Caco-2 (cell line): ENCODE data around the gene SCNN1A. TPM values are rescaled to one million over a fixed set of nuclear protein-coding genes. Genes with fewer than 3 reads are reported as not detected.
A peak's percentile ranks its signal among the peaks of the same experiment; 100 is the strongest.

Experiments used
- BruUV-seq: library from RNA; stranded (reverse); fragments of 400-500 nt; replicated peaks from 2 replicates; lab custom pipeline; 2021; lab: Mats Ljungman, UMichigan
- CTCF ChIA-PET: fragments of 300-600 bp; sonication (Branson Sonifier 250); formaldehyde crosslinking; loops from one replicate; lab custom pipeline; 2022; ENCODE audit warnings: antibody characterized with exemption; lab: Charles Lee
- POLR2A ChIA-PET: fragments of 300-600 bp; sonication (Branson Sonifier 250); formaldehyde crosslinking; loops from one replicate; lab custom pipeline; 2022; ENCODE audit warnings: antibody characterized with exemption; lab: Charles Lee
- DNase-seq, 2 experiments: peaks; one replicate each; pipeline versions ENCODE4 v3.0.0 to v3.0.0-alpha.2; 2020 to 2022
- H3K27me3 ChIP-seq: replicated peaks from 2 replicates; pipeline ENCODE4 v1.6.0; 2011; ENCODE audit warnings: low read length; ENCODE audit not compliant: control insufficient read depth, insufficient read depth
- H3K36me3 ChIP-seq: 2 replicates; pipeline ENCODE4 v1.5.1; 2011; ENCODE audit warnings: low read length; ENCODE audit not compliant: control insufficient read depth, insufficient read depth
- H3K4me1 ChIP-seq: fragments of 250-450 bp; sonication (Bioruptor Pico); 2 replicates; pipeline ENCODE4 v1.5.1; 2020; ENCODE audit warnings: mild to moderate bottlenecking
- H3K4me3 ChIP-seq: 2 replicates; pipeline ENCODE4 v1.5.1; 2011; ENCODE audit warnings: low read depth, mild to moderate bottlenecking, control low read depth, low read length
- H3K9me3 ChIP-seq: fragments of 250-450 bp; sonication (Bioruptor Pico); 2 replicates; pipeline ENCODE4 v1.5.1; 2020; ENCODE audit warnings: mild to moderate bottlenecking, moderate library complexity
- H3K27ac Mint-ChIP-seq: one replicate; pipeline ENCODE4 v1.8.0; 2022; ENCODE audit warnings: mixed read lengths; ENCODE audit not compliant: unreplicated experiment
- H3K27me3 Mint-ChIP-seq: one replicate; pipeline ENCODE4 v1.8.0; 2022; ENCODE audit warnings: mixed read lengths; ENCODE audit not compliant: insufficient read depth, unreplicated experiment
- H3K36me3 Mint-ChIP-seq: one replicate; pipeline ENCODE4 v1.8.0; 2022; ENCODE audit warnings: mild to moderate bottlenecking, mixed read lengths; ENCODE audit not compliant: insufficient read depth, unreplicated experiment
- H3K4me1 Mint-ChIP-seq: one replicate; pipeline ENCODE4 v1.8.0; 2022; ENCODE audit warnings: low read depth, mixed read lengths; ENCODE audit not compliant: unreplicated experiment
- H3K4me3 Mint-ChIP-seq: one replicate; pipeline ENCODE4 v1.8.0; 2022; ENCODE audit warnings: mild to moderate bottlenecking, moderate library complexity, mixed read lengths; ENCODE audit not compliant: unreplicated experiment
- H3K9me3 Mint-ChIP-seq: one replicate; pipeline ENCODE4 v1.8.0; 2022; ENCODE audit warnings: mixed read lengths; ENCODE audit not compliant: unreplicated experiment
- CTCF ChIP-seq, 2 experiments: fragments of 200-600 bp in 1 of 2; IDR thresholded peaks; 1 replicate in 1 of 2; 2 replicates in 1 of 2; pipeline versions ENCODE4 v1.5.1 to v1.8.0; 2011 to 2022; ENCODE audit warnings: antibody characterized with exemption in 1 of 2, control low read depth in 1 of 2, inconsistent platforms in 1 of 2, low read depth in 1 of 2, low read length in 1 of 2, mild to moderate bottlenecking in 1 of 2, moderate library complexity in 1 of 2; ENCODE audit not compliant: insufficient read depth in 1 of 2, severe bottlenecking in 1 of 2, unreplicated experiment in 1 of 2
- intact Hi-C: fragments of 100-400 bp; cut with micrococcal nuclease; formaldehyde crosslinking; loops from one replicate; pipeline ENCODE4 v1.10.0; 2022; ENCODE audit not compliant: unreplicated experiment
- total RNA-seq: library from RNA; stranded (reverse); gene quantifications from 2 replicates; pipeline ENCODE4 v1.2.3, GENCODE V29; 2022

Gene SCNN1A
- total RNA-seq, 1 experiment from 2014 or later: 52.6 TPM

DNA sequence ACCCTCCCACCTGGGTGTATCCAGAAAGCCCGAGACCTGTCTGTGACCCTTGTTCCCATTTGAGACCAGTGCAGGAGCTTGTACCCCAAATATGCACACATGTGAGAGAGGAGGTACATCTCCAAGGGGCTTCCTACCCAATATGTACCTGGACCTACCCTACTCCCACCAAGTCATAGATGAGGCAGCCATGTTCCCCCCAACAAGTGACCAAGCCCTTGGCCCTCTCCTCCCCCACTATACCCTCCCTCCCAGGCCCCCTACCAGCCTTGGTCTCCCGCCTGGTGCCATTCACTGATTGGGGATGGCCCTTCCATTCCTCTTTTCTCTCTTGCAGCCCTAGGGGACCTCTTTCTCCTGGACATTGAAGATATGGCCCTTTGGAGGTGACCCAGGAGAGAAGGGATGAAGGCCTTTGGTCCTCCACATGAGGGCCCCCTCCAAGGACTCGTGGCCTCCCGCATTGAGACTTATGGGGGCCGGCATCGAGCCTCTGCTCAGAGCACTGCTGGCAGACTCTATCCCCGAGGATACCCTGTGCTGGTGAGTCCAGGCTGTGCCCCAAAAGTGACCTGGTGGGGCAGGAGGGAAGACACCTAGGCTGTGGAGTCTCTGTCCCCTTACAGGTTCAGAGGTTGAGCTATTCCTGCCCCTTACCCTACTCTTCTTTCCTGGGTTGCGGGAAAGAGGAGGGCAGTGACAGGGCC, 63.4 kb downstream of the SCNN1A start:
- ChIA-PET CTCF (interaction anchor here (1.2 kb wide), 1 partner anchor 11 kb away, joined by 4 read pairs; no protein-coding TSS in a partner anchor), POLR2A (interaction anchor here (0.6 to 1.1 kb wide), 2 partner anchors 112 to 222 kb away, joined by 3 to 9 read pairs; partner anchors contain the start of gene GAPDH)
- Histone ChIP-seq H3K9me3 (no peaks in the 10 kb centered on the region), H3K4me3 (no peak overlapping the region), H3K36me3 (peaks cover 15% of the 10 kb centered on the region; the same call in 1 of the 2 replicates), H3K4me1 (peaks cover 65% of the 10 kb centered on the region), H3K27me3 (no peaks in the 10 kb centered on the region)
- TF ChIP-seq CTCF (IDR thresholded peaks at IDR 0.05; ENCODE audit: insufficient read depth in 1 of 2, low read depth in 1 of 2, low read length in 1 of 2, severe bottlenecking in 1 of 2, unreplicated experiment in 1 of 2): no peak
- Mint-ChIP-seq H3K27ac (peak overlapping the region; percentile 83), H3K36me3 (peaks cover 46% of the 10 kb centered on the region), H3K9me3 (no peaks in the 10 kb centered on the region), H3K27me3 (no peaks in the 10 kb centered on the region), H3K4me1 (peaks cover 51% of the 10 kb centered on the region), H3K4me3 (peak overlapping the region; percentile 79)
- BruUV-seq: no TSS peak
- intact Hi-C loops: loop anchor here (2.0 kb wide), 2 partner anchors 25 to 65 kb away; no protein-coding TSS in a partner anchor
- no peak for DNase-seq

- Mint-ChIP-seq H3K9me3 (no peaks in the 10 kb centered on the region), H3K36me3 (peaks cover 40% of the 10 kb centered on the region), H3K4me1 (peaks cover 53% of the 10 kb centered on the region), H3K27me3 (no peaks in the 10 kb centered on the region), H3K27ac (peak overlapping the region; percentile 68), H3K4me3 (peak overlapping the region; percentile 79)
- DNase-seq: peak; percentile 82 to 87
- Histone ChIP-seq H3K27me3 (no peaks in the 10 kb centered on the region), H3K9me3 (no peaks in the 10 kb centered on the region), H3K4me1 (peaks cover 68% of the 10 kb centered on the region), H3K4me3 (peak overlapping the region; percentile 59), H3K36me3 (peaks cover 15% of the 10 kb centered on the region; the same call in 1 of the 2 replicates)
- ChIA-PET POLR2A (interaction anchor here (0.5 to 2.0 kb wide), 14 partner anchors 11 to 826 kb away, joined by 3 to 37 read pairs (median 7); partner anchors contain the start of genes C12orf57, GAPDH, LTBR and VAMP1), CTCF (interaction anchor here (0.5 to 1.6 kb wide), 11 partner anchors 9 to 244 kb away, joined by 4 to 7 read pairs (median 5); partner anchors contain the start of genes GAPDH and TNFRSF1A)
- intact Hi-C loops: loop anchor here (1.0 to 2.0 kb wide), 4 partner anchors 11 to 66 kb away; no protein-coding TSS in a partner anchor
- no peak for TF ChIP-seq CTCF (IDR thresholded peaks at IDR 0.05; ENCODE audit: insufficient read depth in 1 of 2, low read depth in 1 of 2, low read length in 1 of 2, severe bottlenecking in 1 of 2, unreplicated experiment in 1 of 2)
- TSS peak; percentile 25 for BruUV-seq
Measured at GRCh38 chr12:6310771-6311610, 64.4 kb downstream of the SCNN1A start.

DNA sequence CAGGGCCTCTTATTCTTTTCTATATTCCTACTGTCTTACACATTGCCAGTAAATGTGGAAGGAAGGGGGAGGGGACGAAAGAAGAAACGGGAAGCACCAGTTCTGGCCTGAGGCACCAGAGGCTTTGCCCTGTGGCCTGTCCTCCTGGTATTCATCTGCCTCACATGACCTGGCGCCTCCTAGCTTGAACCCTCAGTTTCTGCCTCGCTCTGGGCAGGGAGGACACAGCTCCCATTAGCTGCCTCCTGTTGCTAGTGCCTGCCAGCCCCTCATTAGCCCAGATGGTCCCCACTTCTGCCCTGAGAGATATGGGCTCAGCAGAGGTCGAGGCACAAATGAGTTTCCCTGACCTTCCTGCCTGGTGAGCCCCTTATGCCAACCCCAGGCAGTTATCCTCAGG, 67.8 kb downstream of the SCNN1A start:
- no peak for TF ChIP-seq CTCF (IDR thresholded peaks at IDR 0.05; ENCODE audit: insufficient read depth in 1 of 2, low read depth in 1 of 2, low read length in 1 of 2, severe bottlenecking in 1 of 2, unreplicated experiment in 1 of 2)
- Mint-ChIP-seq H3K27ac (no peak overlapping the region), H3K9me3 (no peaks in the 10 kb centered on the region), H3K4me3 (no peak overlapping the region), H3K27me3 (no peaks in the 10 kb centered on the region), H3K36me3 (peaks cover 11% of the 10 kb centered on the region), H3K4me1 (peaks cover 53% of the 10 kb centered on the region)
- no TSS peak for BruUV-seq
- no peaks in the 10 kb centered on the region for H3K36me3 ChIP-seq
- H3K9me3 ChIP-seq: no peaks in the 10 kb centered on the region
- H3K4me3 ChIP-seq: no peak overlapping the region
- no peak for DNase-seq
- no peaks in the 10 kb centered on the region for H3K27me3 ChIP-seq
- H3K4me1 ChIP-seq: peaks cover 63% of the 10 kb centered on the region
- ChIA-PET POLR2A (interaction anchor here (0.5 kb wide), 1 partner anchor 10 kb away, joined by 5 read pairs; no protein-coding TSS in a partner anchor), CTCF (interaction anchor here (0.8 kb wide), 1 partner anchor 16 kb away, joined by 3 read pairs; no protein-coding TSS in a partner anchor)
- intact Hi-C loops: no loop called here
